Right atrium auricular region (tissue), 2 donors: Measurements from ENCODE around the gene SEMA4D. TPM values are rescaled to one million over a fixed set of nuclear protein-coding genes. Genes with fewer than 3 reads are reported as not detected.

Experiments
- DNase-seq: peaks from one replicate; pipeline ENCODE4 v3.0.0-alpha.2; 2019; ENCODE audit warnings: low spot score
- H3K27ac ChIP-seq, 2 donors: fragments of 200-600 bp; sonication (generic); 1 replicate in 1 of 2; 2 replicates in 1 of 2; pipeline ENCODE4 v1.5.1; 2016 to 2019
- H3K27me3 ChIP-seq, 2 donors: fragments of 200-600 bp; sonication (generic); one replicate each; pipeline versions ENCODE4 v1.5.1 to v1.6.0; 2017 to 2019
- H3K36me3 ChIP-seq: fragments of 200-600 bp; sonication (generic); one replicate; pipeline ENCODE4 v1.5.1; 2016
- H3K4me1 ChIP-seq, 2 donors: fragments of 200-600 bp; sonication (generic); one replicate each; pipeline versions ENCODE4 v1.5.1 to v1.6.0; 2017 to 2019
- H3K4me3 ChIP-seq, 2 donors: fragments of 200-600 bp; sonication (generic); 1 replicate in 1 of 2; 2 replicates in 1 of 2; pipeline ENCODE4 v1.5.1; 2017 to 2019; ENCODE audit warnings: mild to moderate bottlenecking in 1 of 2, moderate library complexity in 1 of 2
- H3K9me3 ChIP-seq, 2 donors: fragments of 200-600 bp; sonication (generic); one replicate each; pipeline ENCODE4 v1.5.1; 2019
- CTCF ChIP-seq, 2 donors: fragments of 200-600 bp; sonication (generic); IDR thresholded peaks; one replicate each; pipeline ENCODE4 v1.5.1; 2019; ENCODE audit warnings: antibody characterized with exemption in 2 of 2
- total RNA-seq, 2 donors: library from RNA; depleted of rRNA; stranded (reverse); fragments of >200 nt; gene quantifications; one replicate each; pipeline ENCODE4 v1.1.0, GENCODE V29; 2016

The SEMA4D gene
- total RNA-seq, 2 donors from 2014 or later = 14.6 to 22.1 TPM

- no peaks in the 10 kb centered on the region for H3K27me3 ChIP-seq
Observed at GRCh38 chr9:89542401-89543021, 44.6 kb upstream of the SEMA4D start.

GRCh38 chr9:89541798-89542197 lies 43.9 kb upstream of the SEMA4D start:
- H3K4me1 ChIP-seq = no peaks in the 10 kb centered on the region
- H3K4me3 ChIP-seq = no peak overlapping the region
- no peaks in the 10 kb centered on the region for H3K36me3 ChIP-seq
- H3K9me3 ChIP-seq = peaks cover 0 to 17% of the 10 kb centered on the region in 2 donors
- TF ChIP-seq CTCF (IDR thresholded peaks at IDR 0.05) = no peak
- DNase-seq = no peak
- H3K27me3 ChIP-seq = no peaks in the 10 kb centered on the region
- H3K27ac ChIP-seq = no peak overlapping the region

More at GRCh38 chr9:89542401-89543021, 44.6 kb upstream of the SEMA4D start:
- H3K9me3 ChIP-seq = peaks cover 0 to 19% of the 10 kb centered on the region in 2 donors
- H3K4me3 ChIP-seq = no peak overlapping the region
- DNase-seq = no peak
- H3K4me1 ChIP-seq = no peaks in the 10 kb centered on the region
- no peak for TF ChIP-seq CTCF (IDR thresholded peaks at IDR 0.05)
- H3K36me3 ChIP-seq = no peaks in the 10 kb centered on the region
- no peak overlapping the region for H3K27ac ChIP-seq

- H3K4me1 ChIP-seq = no peaks in the 10 kb centered on the region
- H3K36me3 ChIP-seq = no peaks in the 10 kb centered on the region
- H3K9me3 ChIP-seq = no peaks in the 10 kb centered on the region
- no peaks in the 10 kb centered on the region for H3K27me3 ChIP-seq
- TF ChIP-seq CTCF (IDR thresholded peaks at IDR 0.05) = no peak
- no peak overlapping the region for H3K27ac ChIP-seq
- no peak overlapping the region for H3K4me3 ChIP-seq
- no peak for DNase-seq
Observed at GRCh38 chr9:89539374-89539773, 41.5 kb upstream of the SEMA4D start.

GRCh38 chr9:89538871-89539270 lies 41.0 kb upstream of the SEMA4D start:
- no peak overlapping the region for H3K4me3 ChIP-seq
- H3K27me3 ChIP-seq = no peaks in the 10 kb centered on the region
- H3K36me3 ChIP-seq = no peaks in the 10 kb centered on the region
- no peak for TF ChIP-seq CTCF (IDR thresholded peaks at IDR 0.05)
- no peak overlapping the region for H3K27ac ChIP-seq
- H3K4me1 ChIP-seq = no peaks in the 10 kb centered on the region
- no peaks in the 10 kb centered on the region for H3K9me3 ChIP-seq
- DNase-seq = no peak

GRCh38 chr9:89537166-89537565 lies 39.3 kb upstream of the SEMA4D start:
- no peak overlapping the region for H3K27ac ChIP-seq
- no peaks in the 10 kb centered on the region for H3K36me3 ChIP-seq
- no peak for DNase-seq
- no peaks in the 10 kb centered on the region for H3K9me3 ChIP-seq
- no peaks in the 10 kb centered on the region for H3K27me3 ChIP-seq
- no peak for TF ChIP-seq CTCF (IDR thresholded peaks at IDR 0.05)
- no peak overlapping the region for H3K4me3 ChIP-seq
- no peaks in the 10 kb centered on the region for H3K4me1 ChIP-seq

GRCh38 chr9:89536600-89536999 lies 38.7 kb upstream of the SEMA4D start:
- no peak for DNase-seq
- H3K4me1 ChIP-seq = no peaks in the 10 kb centered on the region
- no peaks in the 10 kb centered on the region for H3K36me3 ChIP-seq
- no peak overlapping the region for H3K4me3 ChIP-seq
- no peak overlapping the region for H3K27ac ChIP-seq
- H3K9me3 ChIP-seq = no peaks in the 10 kb centered on the region
- H3K27me3 ChIP-seq = no peaks in the 10 kb centered on the region
- TF ChIP-seq CTCF (IDR thresholded peaks at IDR 0.05) = no peak
